ENCODE measurements around the gene TNXB.
"Not testable (repeated sequence)": the region's sequence is repeated elsewhere in the genome, so short reads cannot be mapped to it uniquely, and the experiment has no call there.

The TNXB gene

GRCh38 chr6:32035283-32036013, 73.7 kb downstream of the TNXB start:
- H4K91ac ChIP-seq (ENCODE audit: low read length); H3K4me1 ChIP-seq (ENCODE audit: control insufficient read depth, insufficient read depth, low read depth, low read length); H3K4ac ChIP-seq (ENCODE audit: low read depth in 1 of 2, low read length in 2 of 2); DNase-seq; H3K14ac ChIP-seq (ENCODE audit: low read length in 2 of 2); H3K36me3 ChIP-seq (ENCODE audit: control insufficient read depth in 1 of 2, insufficient read depth in 2 of 2, low read depth in 1 of 2, low read length in 2 of 2); H3K4me3 ChIP-seq (ENCODE audit: insufficient read depth in 1 of 2, low read depth in 1 of 2, low read length in 2 of 2); H2BK15ac ChIP-seq (ENCODE audit: low read depth, poor library complexity, severe bottlenecking); H4K8ac ChIP-seq (ENCODE audit: low read length); H3K27ac ChIP-seq (ENCODE audit: low read length, poor library complexity, severe bottlenecking); H2BK5ac ChIP-seq (ENCODE audit: low read depth, low read length, poor library complexity, severe bottlenecking); H3K27me3 ChIP-seq (ENCODE audit: control insufficient read depth in 1 of 2, insufficient read depth in 1 of 2, low read length in 2 of 2); H3K9me3 ChIP-seq (ENCODE audit: control insufficient read depth, low read length); H2BK120ac ChIP-seq (ENCODE audit: low read depth, low read length); H3K79me1 ChIP-seq (replicated peaks; ENCODE audit: low read length, poor library complexity, severe bottlenecking); H2BK12ac ChIP-seq (ENCODE audit: low read length in 2 of 2); H3K18ac ChIP-seq (ENCODE audit: low read depth in 1 of 2, low read length in 2 of 2); H2AFZ ChIP-seq (ENCODE audit: low read depth, low read length); H3K23ac ChIP-seq (ENCODE audit: low read length in 2 of 2); H3K9ac ChIP-seq (ENCODE audit: low read length); H2AK5ac ChIP-seq (ENCODE audit: low read length, severe bottlenecking); H3K4me2 ChIP-seq (ENCODE audit: low read length, poor library complexity, severe bottlenecking): not testable (repeated sequence)
- WGBS, result no CpG with 5 or more reads among the region's 16 CpGs

GRCh38 chr6:32029553-32029952, 79.6 kb downstream of the TNXB start:
- not testable (repeated sequence) for H3K14ac ChIP-seq (ENCODE audit: low read length in 2 of 2); H3K27me3 ChIP-seq (ENCODE audit: control insufficient read depth in 1 of 2, insufficient read depth in 1 of 2, low read length in 2 of 2); H3K79me1 ChIP-seq (replicated peaks; ENCODE audit: low read length, poor library complexity, severe bottlenecking); H2BK15ac ChIP-seq (ENCODE audit: low read depth, poor library complexity, severe bottlenecking); H3K23ac ChIP-seq (ENCODE audit: low read length in 2 of 2); H4K91ac ChIP-seq (ENCODE audit: low read length); DNase-seq; H2AK5ac ChIP-seq (ENCODE audit: low read length, severe bottlenecking); H3K9me3 ChIP-seq (ENCODE audit: control insufficient read depth, low read length); H2BK5ac ChIP-seq (ENCODE audit: low read depth, low read length, poor library complexity, severe bottlenecking); H2AFZ ChIP-seq (ENCODE audit: low read depth, low read length); H2BK12ac ChIP-seq (ENCODE audit: low read length in 2 of 2); H3K36me3 ChIP-seq (ENCODE audit: control insufficient read depth in 1 of 2, insufficient read depth in 2 of 2, low read depth in 1 of 2, low read length in 2 of 2); H3K27ac ChIP-seq (ENCODE audit: low read length, poor library complexity, severe bottlenecking); H2BK120ac ChIP-seq (ENCODE audit: low read depth, low read length); H3K4me2 ChIP-seq (ENCODE audit: low read length, poor library complexity, severe bottlenecking); H3K4ac ChIP-seq (ENCODE audit: low read depth in 1 of 2, low read length in 2 of 2); H3K4me1 ChIP-seq (ENCODE audit: control insufficient read depth, insufficient read depth, low read depth, low read length); H4K8ac ChIP-seq (ENCODE audit: low read length); H3K4me3 ChIP-seq (ENCODE audit: insufficient read depth in 1 of 2, low read depth in 1 of 2, low read length in 2 of 2); H3K9ac ChIP-seq (ENCODE audit: low read length); H3K18ac ChIP-seq (ENCODE audit: low read depth in 1 of 2, low read length in 2 of 2)
- no CpG with 5 or more reads among the region's 14 CpGs for WGBS

- not testable (repeated sequence) for H3K79me1 ChIP-seq (replicated peaks; ENCODE audit: low read length, poor library complexity, severe bottlenecking); H4K8ac ChIP-seq (ENCODE audit: low read length); H2BK120ac ChIP-seq (ENCODE audit: low read depth, low read length); H3K14ac ChIP-seq (ENCODE audit: low read length in 2 of 2); H3K4ac ChIP-seq (ENCODE audit: low read depth in 1 of 2, low read length in 2 of 2); H3K23ac ChIP-seq (ENCODE audit: low read length in 2 of 2); H2BK15ac ChIP-seq (ENCODE audit: low read depth, poor library complexity, severe bottlenecking); H3K18ac ChIP-seq (ENCODE audit: low read depth in 1 of 2, low read length in 2 of 2); H3K4me3 ChIP-seq (ENCODE audit: insufficient read depth in 1 of 2, low read depth in 1 of 2, low read length in 2 of 2); DNase-seq; H3K9me3 ChIP-seq (ENCODE audit: control insufficient read depth, low read length); H2BK12ac ChIP-seq (ENCODE audit: low read length in 2 of 2); H3K27me3 ChIP-seq (ENCODE audit: control insufficient read depth in 1 of 2, insufficient read depth in 1 of 2, low read length in 2 of 2); H3K4me1 ChIP-seq (ENCODE audit: control insufficient read depth, insufficient read depth, low read depth, low read length); H3K36me3 ChIP-seq (ENCODE audit: control insufficient read depth in 1 of 2, insufficient read depth in 2 of 2, low read depth in 1 of 2, low read length in 2 of 2); H2BK5ac ChIP-seq (ENCODE audit: low read depth, low read length, poor library complexity, severe bottlenecking); H2AFZ ChIP-seq (ENCODE audit: low read depth, low read length); H3K27ac ChIP-seq (ENCODE audit: low read length, poor library complexity, severe bottlenecking); H4K91ac ChIP-seq (ENCODE audit: low read length); H3K9ac ChIP-seq (ENCODE audit: low read length); H2AK5ac ChIP-seq (ENCODE audit: low read length, severe bottlenecking); H3K4me2 ChIP-seq (ENCODE audit: low read length, poor library complexity, severe bottlenecking)
- no CpG with 5 or more reads among the region's 10 CpGs for WGBS
Measured at GRCh38 chr6:32028631-32029030, 80.5 kb downstream of the TNXB start.

GRCh38 chr6:32022100-32022499, 87.0 kb downstream of the TNXB start:
- H3K4me1 ChIP-seq (ENCODE audit: control insufficient read depth, insufficient read depth, low read depth, low read length); H3K36me3 ChIP-seq (ENCODE audit: control insufficient read depth in 1 of 2, insufficient read depth in 2 of 2, low read depth in 1 of 2, low read length in 2 of 2); H2BK12ac ChIP-seq (ENCODE audit: low read length in 2 of 2); H2AK5ac ChIP-seq (ENCODE audit: low read length, severe bottlenecking); H4K8ac ChIP-seq (ENCODE audit: low read length); H2AFZ ChIP-seq (ENCODE audit: low read depth, low read length); H3K4ac ChIP-seq (ENCODE audit: low read depth in 1 of 2, low read length in 2 of 2); H3K27ac ChIP-seq (ENCODE audit: low read length, poor library complexity, severe bottlenecking); DNase-seq; H3K14ac ChIP-seq (ENCODE audit: low read length in 2 of 2); H3K79me1 ChIP-seq (replicated peaks; ENCODE audit: low read length, poor library complexity, severe bottlenecking); H2BK15ac ChIP-seq (ENCODE audit: low read depth, poor library complexity, severe bottlenecking); H3K4me2 ChIP-seq (ENCODE audit: low read length, poor library complexity, severe bottlenecking); H2BK120ac ChIP-seq (ENCODE audit: low read depth, low read length); H3K23ac ChIP-seq (ENCODE audit: low read length in 2 of 2); H3K9me3 ChIP-seq (ENCODE audit: control insufficient read depth, low read length); H2BK5ac ChIP-seq (ENCODE audit: low read depth, low read length, poor library complexity, severe bottlenecking); H3K27me3 ChIP-seq (ENCODE audit: control insufficient read depth in 1 of 2, insufficient read depth in 1 of 2, low read length in 2 of 2); H4K91ac ChIP-seq (ENCODE audit: low read length); H3K9ac ChIP-seq (ENCODE audit: low read length); H3K18ac ChIP-seq (ENCODE audit: low read depth in 1 of 2, low read length in 2 of 2); H3K4me3 ChIP-seq (ENCODE audit: insufficient read depth in 1 of 2, low read depth in 1 of 2, low read length in 2 of 2): not testable (repeated sequence)
- WGBS, result no CpG with 5 or more reads among the region's 10 CpGs

Measured in mesenchymal stem cell (in vitro differentiated cells and primary cell).